Measurements from ENCODE around the gene CCDC34.

CCDC34 gene

DNA sequence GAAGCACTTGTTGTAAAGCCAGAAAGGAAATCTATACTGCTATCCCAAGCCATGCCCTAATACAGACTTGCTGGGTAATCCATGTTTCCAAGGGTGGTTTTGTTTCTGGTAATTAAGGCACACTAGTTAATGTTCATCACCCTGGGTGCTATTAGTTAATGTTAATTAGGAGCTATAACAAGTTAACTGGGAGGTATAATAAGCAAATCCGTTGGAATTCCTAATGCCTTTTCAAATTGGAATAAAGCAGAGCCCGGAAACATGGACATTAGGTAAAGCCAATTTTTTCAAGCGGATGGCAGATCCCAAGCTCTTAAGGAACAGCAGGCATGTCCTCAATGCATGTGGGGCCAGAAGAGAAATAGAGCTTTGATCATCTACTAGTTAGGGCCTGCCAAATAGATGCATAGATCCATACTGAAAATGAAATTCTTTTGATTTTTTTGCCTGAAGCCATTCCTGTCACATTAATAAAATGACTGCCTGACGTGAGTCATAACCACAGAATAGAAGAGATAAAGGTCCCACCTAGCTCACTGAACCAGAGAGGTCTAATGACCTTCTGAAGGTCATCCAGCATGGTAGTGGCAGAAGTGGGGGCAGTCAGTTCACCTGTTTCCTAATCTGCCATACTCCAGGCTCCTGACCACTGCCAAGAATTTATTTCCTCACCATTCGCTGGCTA is 28.5 kb upstream of the CCDC34 start:
- no peak for DNase-seq

DNA sequence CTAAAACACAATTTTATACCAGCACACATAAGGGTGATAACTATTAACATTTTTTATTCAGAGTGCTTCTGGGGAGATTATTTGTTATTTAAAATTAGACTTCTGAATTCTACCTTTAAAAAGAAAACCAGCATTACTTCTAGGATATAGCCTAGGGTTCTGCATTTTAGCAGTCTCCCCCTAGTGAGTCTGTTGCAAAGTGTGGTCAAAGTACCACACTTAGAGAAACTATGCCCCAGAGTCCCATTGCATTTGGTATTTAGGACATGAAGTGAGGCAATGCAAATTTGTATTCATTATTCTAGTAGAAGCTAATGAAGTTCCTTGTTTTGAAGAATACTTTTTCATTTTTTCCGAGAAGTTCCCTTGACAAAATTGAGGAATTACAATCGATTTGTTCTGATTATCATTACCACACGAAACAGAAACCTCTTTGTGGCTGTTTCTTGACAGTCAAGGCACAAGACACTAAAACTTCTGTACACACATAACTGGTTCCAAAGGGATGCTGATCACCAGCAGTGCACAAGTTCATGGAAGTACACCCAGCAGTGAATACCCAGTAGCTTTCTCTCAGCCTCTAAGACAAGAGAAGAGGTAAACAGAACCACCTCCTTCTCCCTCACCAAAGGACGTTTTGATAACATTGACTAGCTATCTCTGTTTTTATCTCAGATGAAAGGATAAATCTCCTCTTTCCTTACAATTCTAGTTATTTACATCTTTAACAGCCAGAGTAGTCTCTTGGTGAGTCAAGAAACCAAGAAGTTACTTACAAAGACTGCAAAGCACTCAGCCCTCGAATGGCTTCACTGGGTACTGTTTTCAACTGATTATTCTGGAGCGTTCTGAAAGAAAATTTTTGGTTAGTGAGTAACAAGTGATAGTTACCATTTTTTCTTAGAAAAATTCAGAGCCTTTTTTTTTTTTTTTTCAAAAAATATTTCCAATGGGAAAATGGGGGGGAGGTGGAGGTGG is 27.6 kb upstream of the CCDC34 start:
- DNase-seq, result no peak

DNA sequence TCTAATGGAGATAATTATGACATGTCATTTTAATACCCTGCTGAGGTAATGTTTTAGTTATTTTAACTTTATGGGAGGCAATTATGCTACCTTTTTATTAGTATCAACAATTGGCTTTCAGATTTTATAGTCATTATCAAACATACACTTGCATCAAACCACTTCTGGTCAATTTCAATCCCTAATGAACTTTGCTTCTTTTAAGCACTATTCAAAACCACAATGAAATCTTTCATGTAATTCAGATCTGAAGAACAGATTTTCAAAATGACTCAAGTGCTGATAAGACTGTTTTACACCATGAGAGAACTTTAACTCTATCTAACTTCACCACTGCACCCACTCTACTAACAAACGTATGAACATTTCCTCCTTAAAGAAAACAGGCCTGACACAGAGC is 25.9 kb upstream of the CCDC34 start:
- DNase-seq, result no peak

DNA sequence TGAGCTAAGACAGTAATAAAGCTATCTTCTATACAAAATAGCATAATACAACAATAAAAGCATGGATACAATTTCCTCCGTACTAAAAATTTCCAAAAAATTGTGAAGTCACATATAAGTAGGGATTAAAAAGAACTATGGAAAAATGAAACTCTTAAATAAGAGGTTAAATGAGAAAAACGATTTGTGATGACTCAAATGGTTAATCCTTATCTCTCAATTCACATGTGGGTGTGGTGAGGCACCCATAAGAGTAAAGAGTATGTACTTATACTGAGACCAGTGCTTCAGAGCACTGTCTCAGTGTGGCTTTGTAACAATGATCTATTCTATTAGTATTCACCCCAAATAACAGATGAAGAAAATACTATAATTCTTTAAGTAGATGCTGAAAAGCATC is 25.0 kb upstream of the CCDC34 start:
- no peak for DNase-seq

DNA sequence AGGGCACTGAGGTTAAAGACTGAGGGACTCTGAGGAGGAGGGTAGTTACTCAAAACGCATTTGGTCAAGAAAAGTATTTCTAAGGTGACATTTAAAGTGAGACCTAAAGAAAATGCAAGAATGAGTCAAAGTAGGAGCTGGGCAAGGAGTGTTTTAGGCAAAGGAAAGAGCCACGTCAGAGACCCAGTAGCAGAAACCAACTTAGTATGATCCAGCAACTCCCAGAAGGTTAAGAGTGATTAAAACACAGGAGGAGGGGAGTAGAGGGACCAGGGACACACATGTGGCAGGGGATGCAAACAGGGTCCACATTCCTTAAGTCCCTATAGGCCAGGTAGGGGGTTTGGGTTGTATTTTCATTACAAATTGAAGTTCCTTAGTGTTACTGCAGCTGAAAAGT is 24.3 kb upstream of the CCDC34 start:
- DNase-seq, result no peak

DNA sequence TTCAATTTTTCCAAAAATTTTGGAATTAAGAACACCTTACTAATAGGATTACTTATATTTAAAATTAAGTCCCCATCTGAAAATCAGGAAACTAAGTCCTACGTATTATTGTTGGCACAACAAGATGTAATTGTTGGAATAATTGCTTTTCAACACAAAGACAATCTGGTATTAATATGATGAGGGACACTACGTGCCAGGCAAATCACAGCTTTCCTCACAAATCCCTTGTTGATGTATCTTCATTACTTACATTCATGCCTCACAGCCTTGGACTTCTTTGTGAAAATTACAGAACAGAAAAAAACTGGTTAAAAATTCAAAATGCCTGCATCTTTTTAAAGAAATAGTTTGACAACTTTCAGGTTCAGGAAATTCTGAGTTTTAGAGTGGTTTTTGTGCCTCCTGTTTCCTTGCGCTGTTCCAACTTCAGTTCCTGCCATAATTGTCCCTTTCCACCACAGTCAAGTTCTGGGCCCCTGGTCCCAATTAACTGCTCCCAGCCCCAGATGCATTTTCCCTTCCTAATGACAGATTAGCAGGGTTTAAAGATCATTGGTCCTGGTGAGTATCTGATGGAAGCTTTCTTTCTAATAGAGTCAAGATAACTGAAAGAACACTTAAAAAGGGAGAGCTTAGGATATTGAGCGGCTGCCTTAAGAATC is 23.3 kb upstream of the CCDC34 start:
- DNase-seq, result no peak

DNA sequence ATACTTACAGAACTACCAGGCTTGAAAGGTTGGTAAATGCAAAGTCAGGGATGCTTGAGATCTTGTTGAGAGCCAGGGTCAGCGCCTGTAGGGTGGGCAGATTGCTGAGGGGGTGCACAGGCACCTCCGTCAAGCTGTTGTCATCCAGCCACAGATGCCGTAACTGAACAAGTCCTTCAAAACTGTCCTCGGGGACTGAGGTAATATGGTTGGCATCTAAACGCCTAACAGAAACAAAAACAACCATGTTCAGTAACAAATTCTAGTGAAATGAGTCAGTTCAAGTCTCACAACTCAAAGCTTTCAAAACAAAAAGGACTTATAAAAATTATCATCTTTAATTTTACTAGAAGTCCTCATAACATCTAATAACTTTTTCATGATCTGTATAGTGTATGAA is 22.2 kb upstream of the CCDC34 start:
- no peak for DNase-seq

DNA sequence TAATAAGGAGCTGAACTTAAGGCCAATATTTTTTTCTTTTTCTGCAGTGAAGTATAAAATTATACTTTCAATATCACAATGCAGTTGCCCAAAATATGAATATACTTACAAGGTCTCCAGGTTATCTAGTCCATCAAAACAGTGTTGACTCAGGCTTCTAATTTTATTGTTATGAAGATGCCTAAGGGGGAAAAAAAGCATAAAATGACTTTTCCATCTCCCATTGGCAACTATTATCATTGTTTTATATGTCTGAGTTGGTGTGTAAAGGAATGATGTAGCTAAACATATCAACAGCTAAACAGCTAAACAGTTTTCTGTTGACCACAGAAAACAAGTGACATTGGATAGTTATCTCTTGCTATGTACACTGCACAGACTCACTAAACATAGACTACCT is 21.2 kb upstream of the CCDC34 start:
- DNase-seq, result no peak

DNA sequence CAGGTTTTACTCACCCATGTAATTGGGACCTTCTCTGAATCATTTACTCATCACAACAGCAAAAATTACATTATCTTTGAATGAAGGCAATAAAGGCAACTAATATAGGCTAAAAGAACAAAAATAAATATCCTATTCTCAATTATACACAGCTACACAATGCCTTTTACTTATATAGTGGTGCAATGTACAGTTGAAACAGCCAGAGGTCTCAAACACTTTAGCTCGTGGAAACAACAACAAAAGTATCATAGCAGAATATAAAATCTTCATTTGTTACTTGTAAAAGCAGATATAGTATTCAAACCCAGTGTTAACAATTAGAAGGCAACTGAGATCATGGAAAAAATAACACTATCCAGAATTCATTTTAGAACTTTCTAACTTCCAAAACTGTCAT is 20.6 kb upstream of the CCDC34 start:
- DNase-seq, result no peak

DNA sequence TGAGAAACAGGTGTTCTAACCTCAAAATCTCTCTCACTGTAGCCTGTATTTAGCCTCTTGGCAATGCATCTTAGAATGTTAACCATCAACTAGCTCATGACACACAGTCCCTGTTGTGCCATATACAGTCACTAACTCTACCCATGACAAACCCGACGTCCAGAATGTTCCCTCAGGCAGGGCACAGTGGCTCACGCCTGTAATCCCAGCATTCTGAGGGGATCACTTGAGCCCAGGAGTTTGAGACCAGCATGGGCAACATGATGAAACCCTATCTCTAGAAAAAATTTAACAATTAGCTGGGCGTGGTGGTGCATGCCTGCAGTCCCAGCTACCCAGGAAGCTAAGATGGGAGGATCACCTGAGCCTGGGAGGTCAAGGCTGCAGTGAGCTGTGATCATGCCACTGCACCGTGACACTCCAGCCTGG is 18.2 kb upstream of the CCDC34 start:
- no peak for DNase-seq

DNA sequence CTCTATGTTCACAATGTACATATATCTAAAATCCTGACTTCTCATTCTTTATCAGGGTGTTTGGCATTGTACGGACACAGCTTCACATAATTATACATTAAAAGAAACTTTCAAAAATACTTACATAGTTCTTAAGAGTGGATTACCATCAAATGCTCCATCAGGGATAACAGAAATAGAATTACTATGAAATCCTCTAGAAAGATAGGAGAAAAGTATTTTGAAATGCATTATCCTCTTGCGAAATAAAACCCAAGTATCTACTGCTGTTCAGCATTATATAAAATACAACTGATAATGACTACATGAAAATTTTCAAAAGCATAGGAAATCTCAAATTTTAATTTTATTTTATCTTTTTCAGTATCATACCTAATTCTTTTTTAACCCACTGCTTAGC is 17.8 kb upstream of the CCDC34 start:
- no peak for DNase-seq

DNA sequence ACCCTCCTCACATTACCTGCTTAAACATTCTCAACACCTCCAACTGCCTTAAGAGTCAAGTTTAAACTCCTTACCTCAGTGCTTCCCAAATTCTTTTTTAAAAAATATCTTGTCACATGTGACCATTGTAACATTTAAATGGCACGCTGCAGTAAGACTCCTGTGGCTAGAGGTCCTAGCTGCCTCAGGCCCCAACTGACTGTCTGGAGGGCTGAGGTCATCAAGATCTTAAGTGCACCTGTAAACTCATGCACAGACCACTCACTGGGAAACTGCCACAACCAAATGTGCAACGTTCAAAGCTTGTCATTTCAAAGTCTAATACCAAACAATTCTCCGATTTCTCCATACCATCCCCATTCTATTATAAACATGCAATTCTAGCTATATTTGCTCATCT is 16.4 kb upstream of the CCDC34 start:
- no peak for DNase-seq

DNA sequence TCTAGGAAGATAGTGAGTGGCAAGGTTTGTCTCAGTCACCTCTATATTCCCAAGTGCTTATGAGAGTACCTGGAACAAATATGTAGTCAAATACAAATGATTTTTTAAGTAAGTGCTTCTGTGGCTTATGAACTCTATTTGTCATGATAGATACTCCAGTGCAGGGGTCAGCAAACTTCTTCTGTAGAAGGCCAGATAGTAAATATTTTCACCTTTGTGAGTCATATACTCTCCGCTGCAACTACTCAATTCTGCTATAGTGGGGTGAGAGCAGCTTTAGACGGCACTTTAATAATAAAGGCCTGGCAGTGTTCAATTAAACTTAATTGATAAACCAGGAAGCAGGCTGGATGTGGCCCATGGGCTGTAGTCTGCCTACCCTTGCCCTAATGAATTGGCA is 12.4 kb upstream of the CCDC34 start:
- no peak for DNase-seq

DNA sequence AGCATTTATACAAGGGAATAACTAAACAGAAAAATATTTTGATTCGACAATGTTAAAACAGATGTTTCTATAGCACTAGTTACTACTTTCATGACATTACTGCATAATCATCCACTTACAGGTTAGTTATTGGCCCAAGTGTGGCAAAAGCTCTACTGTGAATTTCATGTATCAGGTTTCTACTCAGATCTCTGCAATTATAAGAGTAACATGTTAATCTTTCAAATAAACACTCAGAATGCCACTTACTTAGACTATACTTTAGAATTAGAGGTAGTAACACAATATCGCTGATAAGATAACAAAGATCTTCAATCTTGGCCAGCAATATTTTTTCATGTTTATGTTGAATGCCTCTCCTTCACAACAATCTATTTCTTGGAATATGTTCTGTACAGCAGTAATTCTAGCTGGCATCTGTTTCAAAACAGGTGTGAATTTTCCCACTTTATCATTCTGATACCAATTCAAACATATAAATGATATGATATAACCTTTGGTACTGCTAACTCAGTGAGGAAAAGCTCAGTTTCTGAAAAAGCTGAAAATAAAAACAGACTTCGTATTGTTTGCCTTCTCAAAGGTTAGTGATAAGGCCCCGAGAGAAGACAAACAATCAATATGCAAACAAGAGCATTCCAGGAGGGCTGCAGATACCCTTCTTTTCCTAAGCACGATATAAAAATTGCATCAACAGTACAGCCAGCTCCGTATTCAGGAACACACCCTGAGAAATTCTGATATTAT is 11.0 kb upstream of the CCDC34 start:
- DNase-seq, result no peak

DNA sequence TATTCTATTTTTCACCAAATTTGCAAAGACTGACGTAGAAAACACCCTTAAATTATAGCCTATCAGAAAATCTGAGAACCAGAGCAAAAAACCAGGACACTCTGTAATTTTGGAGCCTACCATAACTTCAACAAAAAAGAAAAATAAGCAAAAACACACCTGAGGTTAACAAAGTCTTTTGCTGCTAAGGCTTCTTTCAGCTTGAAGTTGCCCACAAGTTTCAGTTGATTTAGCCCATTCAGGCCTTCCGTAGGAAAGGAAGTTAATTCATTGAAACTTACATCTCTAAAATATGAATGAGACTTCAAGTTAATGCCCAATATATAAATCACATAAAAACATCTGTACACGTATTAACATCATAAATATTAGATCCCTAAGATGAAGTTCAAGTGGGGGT is 10.4 kb upstream of the CCDC34 start:
- no peak for DNase-seq

DNA sequence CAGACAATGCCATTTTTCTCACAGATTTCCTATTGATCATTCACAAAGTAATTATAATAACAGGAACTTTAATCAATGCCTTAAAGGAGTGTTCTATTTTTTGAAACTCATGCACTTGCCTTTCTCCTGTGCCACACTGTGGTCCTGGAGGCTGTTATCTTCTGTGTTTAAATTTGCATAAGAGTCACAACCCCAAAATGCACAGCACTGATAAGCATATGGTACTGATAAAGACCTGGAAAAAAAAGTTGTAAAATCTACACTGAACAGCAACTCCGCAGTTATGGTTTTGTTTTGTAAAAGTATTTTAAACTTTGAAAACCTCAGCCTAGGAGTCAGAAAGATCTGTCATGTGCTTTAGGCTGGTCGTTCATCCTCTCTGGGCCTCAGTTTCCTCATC is 9.1 kb upstream of the CCDC34 start:
- DNase-seq, result no peak

DNA sequence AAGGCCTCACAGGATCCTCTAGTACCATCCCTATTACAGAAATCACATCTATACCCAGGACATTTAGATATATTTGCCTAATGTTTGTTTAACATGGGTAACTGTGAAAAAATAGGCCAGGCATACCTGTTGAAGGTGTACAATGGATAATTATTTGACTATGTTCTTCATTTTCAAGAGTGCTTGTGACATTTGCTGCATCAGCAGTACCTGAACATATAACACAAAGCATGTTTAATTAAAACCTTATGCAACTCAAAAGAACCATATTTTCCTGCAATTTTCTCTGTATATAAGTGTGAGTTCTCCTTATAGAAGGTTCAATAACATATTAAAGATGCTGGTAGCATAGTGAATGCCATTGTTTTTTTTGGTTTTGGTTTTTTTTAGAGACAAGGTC is 8.5 kb upstream of the CCDC34 start:
- no peak for DNase-seq

DNA sequence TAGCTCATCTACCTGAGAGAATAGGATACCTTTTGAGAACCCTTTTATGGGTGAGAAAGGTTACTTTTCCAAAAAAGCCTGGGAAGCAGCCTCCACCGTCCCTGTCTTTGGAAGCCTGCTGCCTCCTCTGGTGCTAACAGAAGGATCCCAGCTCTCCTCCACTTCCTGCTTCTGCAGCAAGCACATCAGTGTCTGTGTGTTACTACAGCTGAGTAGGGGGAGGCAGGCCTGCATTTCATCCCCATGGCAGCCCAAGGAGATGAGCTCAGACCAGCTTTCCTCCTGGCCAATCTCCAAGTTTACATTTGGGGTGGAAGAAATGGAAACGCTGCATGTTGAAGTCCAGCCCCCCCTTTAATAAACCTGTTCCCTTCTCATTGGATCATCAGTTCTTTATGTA is 7.4 kb upstream of the CCDC34 start:
- no peak for DNase-seq

DNA sequence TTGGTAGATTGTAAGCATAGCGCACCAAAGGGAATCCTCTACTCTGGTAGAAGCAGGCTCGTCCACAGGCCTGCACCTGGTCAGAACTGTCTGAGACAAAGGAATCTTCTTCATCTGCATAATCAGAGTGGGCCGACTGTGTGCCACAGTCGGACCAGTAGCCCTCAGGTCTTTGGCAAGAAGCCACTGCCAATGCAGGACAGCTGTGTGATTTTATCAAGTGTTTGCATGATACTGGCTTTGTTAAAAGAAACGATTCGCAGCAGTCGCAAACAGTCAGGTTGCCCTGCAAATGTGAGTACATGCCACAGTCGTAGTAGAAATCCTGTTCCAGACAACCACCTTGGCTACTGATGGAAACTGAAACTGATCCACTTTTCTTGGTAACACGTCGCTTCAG is 4.9 kb upstream of the CCDC34 start:
- no peak for DNase-seq

DNA sequence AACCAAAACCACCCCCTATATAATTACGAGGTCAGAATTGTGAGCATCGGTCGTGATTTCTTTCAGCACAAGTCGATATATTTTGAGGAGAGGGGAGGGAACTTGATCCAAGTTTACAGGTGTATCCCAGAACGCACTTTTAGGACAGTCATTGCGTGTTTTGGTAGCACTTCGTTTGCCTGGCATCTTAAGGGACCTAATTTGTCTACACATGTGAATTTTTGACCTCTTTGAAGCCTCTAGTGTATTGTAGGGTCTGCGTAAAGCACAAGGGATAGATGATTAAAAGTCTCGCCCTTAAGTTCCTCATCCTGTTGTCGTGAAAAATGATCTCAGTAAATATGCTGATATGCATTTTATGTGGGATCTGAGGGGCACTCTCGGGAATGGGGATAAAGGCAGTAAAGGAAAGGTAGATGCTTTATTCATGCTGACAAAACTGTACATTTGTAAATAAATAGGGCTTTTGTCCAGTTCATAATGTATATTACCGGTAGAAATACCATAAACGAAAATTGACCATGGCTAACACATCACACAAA is 632 bp upstream of the CCDC34 start:
- no peak for DNase-seq

DNA sequence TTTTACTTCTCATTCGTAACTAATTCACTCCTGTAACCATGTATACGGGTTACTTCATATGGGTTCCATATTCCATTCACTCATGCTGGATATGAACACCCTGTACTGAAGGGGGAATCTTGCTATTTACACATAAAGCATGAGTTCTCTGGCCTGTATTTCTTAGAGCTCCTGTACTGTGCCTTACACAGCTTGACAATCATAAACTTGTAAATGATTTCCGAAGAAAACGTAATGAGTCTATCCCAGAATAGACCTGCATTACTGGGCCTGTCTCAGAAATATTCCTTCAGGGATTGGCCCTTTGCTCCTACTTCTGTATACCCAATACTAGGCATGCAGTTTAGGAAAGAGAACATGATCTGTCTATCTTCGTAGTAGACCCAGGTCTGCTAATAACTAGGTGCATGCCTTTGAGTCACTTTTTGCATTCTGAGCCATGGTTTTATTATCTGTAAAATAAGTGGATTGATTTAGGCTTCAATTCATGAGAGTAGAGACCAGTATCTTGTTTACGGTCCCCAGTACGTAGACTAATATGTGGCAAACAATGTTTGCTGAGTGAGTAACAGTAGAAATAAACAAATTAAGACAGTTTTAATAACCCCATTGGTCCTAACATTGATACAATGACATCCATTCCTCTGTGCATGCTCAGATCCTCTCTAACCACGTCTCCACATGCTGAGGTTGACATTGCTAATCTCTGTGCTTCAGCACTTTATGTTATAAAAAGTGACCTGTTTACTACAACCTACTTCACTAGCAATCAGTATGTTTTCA is 1.2 kb downstream of the CCDC34 start:
- no peak for DNase-seq

DNA sequence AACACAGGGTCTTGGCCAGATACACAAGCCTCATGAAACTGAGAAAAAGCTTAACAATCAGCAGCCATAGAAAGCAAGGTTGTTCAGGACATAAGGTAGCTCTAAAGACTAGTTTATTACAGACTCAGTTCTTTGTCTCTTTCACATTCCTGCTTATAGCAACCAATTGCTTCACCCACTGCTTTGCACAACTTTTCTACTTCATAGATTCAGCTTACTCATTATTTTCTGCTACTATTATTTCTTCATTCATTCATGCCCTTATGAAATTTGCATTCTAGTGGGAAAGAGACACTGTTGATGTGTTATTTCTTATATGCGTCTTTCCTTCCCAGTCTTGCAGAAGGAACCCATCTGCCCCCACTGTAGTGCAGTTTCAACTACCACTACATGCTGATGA is 4.7 kb downstream of the CCDC34 start:
- DNase-seq, result no peak

Measured in CD4-positive, alpha-beta T cell treated with Interleukin-17A for 4 hours (primary cell).